Breast epithelium (tissue), 3 donors: ENCODE measurements around the gene MTMR8.

ENCODE experiments used
- POLR2A ChIP-seq: fragments of 450-650 bp; IDR thresholded peaks from one replicate; pipeline ENCODE4 v1.6.1; 2016; ENCODE audit warnings: antibody characterized with exemption, mild to moderate bottlenecking, moderate library complexity
- TF ChIP-seq, protein P1 (sequence below), 3 donors: fragments of 450-650 bp; IDR thresholded peaks; one replicate each; pipeline ENCODE4 v1.5.1; 2016 to 2017; ENCODE audit warnings: antibody characterized with exemption in 3 of 3, mild to moderate bottlenecking in 3 of 3, moderate library complexity in 3 of 3

DNA sequence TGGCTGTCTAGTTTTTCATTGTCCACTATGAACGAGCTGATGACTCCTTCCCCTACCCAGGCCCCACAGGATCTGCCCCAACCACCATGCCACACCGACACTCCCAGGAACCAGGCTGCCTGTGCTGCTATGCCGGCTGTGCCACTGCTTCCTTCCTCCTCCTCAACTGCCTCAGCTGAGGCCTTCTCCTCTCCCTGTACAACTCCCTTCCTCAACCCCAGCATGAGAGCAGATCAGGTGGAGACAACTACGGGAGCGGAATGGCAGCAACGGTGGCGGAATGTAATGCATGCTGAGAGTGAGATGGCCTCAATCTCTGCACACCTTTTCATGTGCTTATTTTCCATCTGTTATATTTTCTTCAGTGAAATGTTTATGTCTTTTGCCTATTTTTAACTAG lies 88.5 kb downstream of the MTMR8 start:
- TF ChIP-seq POLR2A, result no peak
- TF ChIP-seq, protein P1, sequence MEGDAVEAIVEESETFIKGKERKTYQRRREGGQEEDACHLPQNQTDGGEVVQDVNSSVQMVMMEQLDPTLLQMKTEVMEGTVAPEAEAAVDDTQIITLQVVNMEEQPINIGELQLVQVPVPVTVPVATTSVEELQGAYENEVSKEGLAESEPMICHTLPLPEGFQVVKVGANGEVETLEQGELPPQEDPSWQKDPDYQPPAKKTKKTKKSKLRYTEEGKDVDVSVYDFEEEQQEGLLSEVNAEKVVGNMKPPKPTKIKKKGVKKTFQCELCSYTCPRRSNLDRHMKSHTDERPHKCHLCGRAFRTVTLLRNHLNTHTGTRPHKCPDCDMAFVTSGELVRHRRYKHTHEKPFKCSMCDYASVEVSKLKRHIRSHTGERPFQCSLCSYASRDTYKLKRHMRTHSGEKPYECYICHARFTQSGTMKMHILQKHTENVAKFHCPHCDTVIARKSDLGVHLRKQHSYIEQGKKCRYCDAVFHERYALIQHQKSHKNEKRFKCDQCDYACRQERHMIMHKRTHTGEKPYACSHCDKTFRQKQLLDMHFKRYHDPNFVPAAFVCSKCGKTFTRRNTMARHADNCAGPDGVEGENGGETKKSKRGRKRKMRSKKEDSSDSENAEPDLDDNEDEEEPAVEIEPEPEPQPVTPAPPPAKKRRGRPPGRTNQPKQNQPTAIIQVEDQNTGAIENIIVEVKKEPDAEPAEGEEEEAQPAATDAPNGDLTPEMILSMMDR (IDR thresholded peaks at IDR 0.05), result no peak
